Smooth muscle cell (in vitro differentiated cells): ENCODE results near the gene CNKSR3. TPM values are rescaled to one million over a fixed set of nuclear protein-coding genes. Genes with fewer than 3 reads are reported as not detected.

Experiments
- DNase-seq: peaks from one replicate; lab custom pipeline; 2025; ENCODE audit not compliant: unreplicated experiment; lab: John Stamatoyannopoulos, UW
- H2AFZ ChIP-seq: fragments of 200-600 bp; sonication (generic); 2 replicates; pipeline ENCODE4 v1.6.0; 2016; ENCODE audit warnings: antibody characterized with exemption, low read depth, mild to moderate bottlenecking
- H3F3A ChIP-seq: fragments of 200-600 bp; sonication (generic); 2 replicates; pipeline ENCODE4 v1.6.0; 2017; ENCODE audit warnings: antibody characterized with exemption, low read depth
- H3K27ac ChIP-seq: fragments of 200-600 bp; sonication (generic); 2 replicates; pipeline ENCODE4 v1.5.1; 2016; ENCODE audit warnings: low read depth, mild to moderate bottlenecking
- H3K27me3 ChIP-seq: fragments of 200-600 bp; sonication (generic); 2 replicates; pipeline ENCODE4 v1.6.1; 2016; ENCODE audit warnings: low read depth, mild to moderate bottlenecking
- H3K36me3 ChIP-seq: fragments of 200-600 bp; sonication (generic); 2 replicates; pipeline ENCODE4 v1.5.1; 2016; ENCODE audit warnings: low read depth
- H3K4me1 ChIP-seq: fragments of 200-600 bp; sonication (generic); 2 replicates; pipeline ENCODE4 v1.5.1; 2016; ENCODE audit warnings: low read depth
- H3K4me2 ChIP-seq: fragments of 200-600 bp; sonication (generic); 2 replicates; pipeline ENCODE4 v1.6.0; 2016; ENCODE audit warnings: mild to moderate bottlenecking
- H3K4me3 ChIP-seq: fragments of 200-600 bp; sonication (generic); 2 replicates; pipeline ENCODE4 v1.5.1; 2016; ENCODE audit warnings: mild to moderate bottlenecking
- H3K79me2 ChIP-seq: fragments of 200-600 bp; sonication (generic); 2 replicates; pipeline ENCODE4 v1.6.0; 2016; ENCODE audit warnings: low read depth, mild to moderate bottlenecking
- H3K9ac ChIP-seq: fragments of 200-600 bp; sonication (generic); 2 replicates; pipeline ENCODE4 v1.6.0; 2016; ENCODE audit warnings: low read depth
- H3K9me3 ChIP-seq: fragments of 200-600 bp; sonication (generic); replicated peaks from 2 replicates; pipeline ENCODE4 v1.5.1; 2016; ENCODE audit warnings: low read depth
- H4K20me1 ChIP-seq: fragments of 200-600 bp; sonication (generic); 2 replicates; pipeline ENCODE4 v1.6.0; 2016; ENCODE audit warnings: low read depth
- CTCF ChIP-seq: fragments of 200-600 bp; sonication (generic); IDR thresholded peaks from 2 replicates; pipeline ENCODE4 v1.5.1; 2017; ENCODE audit warnings: borderline replicate concordance, mild to moderate bottlenecking, antibody characterized with exemption; ENCODE audit not compliant: insufficient read depth, poor library complexity, severe bottlenecking
- WGBS: methylation state at CpG from one replicate; pipeline ENCODE4 v1.1.7; 2016; ENCODE audit warnings: low lambda C conversion rate; 5-methylcytosine and 5-hydroxymethylcytosine counted together
- polyA plus RNA-seq: library from polyadenylated mRNA; unstranded; fragments of >200 nt; fragmentation: Nextera tagmentation; extraction: Ambion mirVana; gene quantifications from 2 replicates; pipeline ENCODE4 v1.2.1, GENCODE V29; 2016
- total RNA-seq: library from RNA; depleted of rRNA; stranded (reverse); fragments of >200 nt; gene quantifications from 2 replicates; pipeline ENCODE4 v1.2.3, GENCODE V29; 2014

The CNKSR3 gene
- total and polyA plus RNA-seq, 2 experiments from 2014 or later = 5.0 to 5.5 TPM

- no peaks in the 10 kb centered on the region for H3K4me1 ChIP-seq
- 90% methylated on average over 9 of the region's 9 CpGs for WGBS
- no peaks in the 10 kb centered on the region for H3F3A ChIP-seq
- no peak for TF ChIP-seq CTCF
- H3K79me2 ChIP-seq = peaks cover 20% of the 10 kb centered on the region
- H3K36me3 ChIP-seq = no peaks in the 10 kb centered on the region
- H3K4me2 ChIP-seq = no peak overlapping the region
- H3K9me3 ChIP-seq = no peaks in the 10 kb centered on the region
- no peak overlapping the region for H2AFZ ChIP-seq
- H3K4me3 ChIP-seq = no peak overlapping the region
- DNase-seq = no peak
- no peak overlapping the region for H3K27ac ChIP-seq
- no peaks in the 10 kb centered on the region for H3K27me3 ChIP-seq
- H4K20me1 ChIP-seq = no peaks in the 10 kb centered on the region
- no peak overlapping the region for H3K9ac ChIP-seq
Measured at GRCh38 chr6:154466971-154467679, 43.4 kb downstream of the CNKSR3 start.

DNA sequence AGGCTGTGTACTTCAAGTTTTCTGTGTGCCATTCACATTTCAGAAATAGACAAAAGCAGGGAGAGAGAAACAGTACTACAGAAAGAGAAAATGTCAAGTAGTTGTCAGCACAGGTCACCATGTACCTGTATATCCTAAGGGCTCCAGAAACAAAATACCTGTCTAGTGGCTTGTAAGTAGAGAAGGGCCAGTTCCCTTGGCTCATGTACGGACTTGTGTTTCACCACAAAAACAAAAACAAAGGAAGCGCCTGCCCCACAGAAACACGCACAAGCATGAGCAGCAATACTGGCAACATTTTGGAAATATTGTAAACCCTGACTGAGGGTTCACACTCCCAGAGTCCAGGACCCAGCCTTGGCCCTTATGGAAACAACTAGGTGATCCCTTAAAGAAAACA, 44.3 kb downstream of the CNKSR3 start:
- no peak overlapping the region for H3K4me3 ChIP-seq
- no peak overlapping the region for H3K9ac ChIP-seq
- no peaks in the 10 kb centered on the region for H3K27me3 ChIP-seq
- H4K20me1 ChIP-seq = no peaks in the 10 kb centered on the region
- H3K27ac ChIP-seq = no peak overlapping the region
- no peak overlapping the region for H3K4me2 ChIP-seq
- 78% methylated on average over 3 of the region's 3 CpGs for WGBS
- peaks cover 17% of the 10 kb centered on the region for H3K79me2 ChIP-seq
- no peaks in the 10 kb centered on the region for H3K9me3 ChIP-seq
- no peak overlapping the region for H2AFZ ChIP-seq
- no peak for DNase-seq
- H3K4me1 ChIP-seq = no peaks in the 10 kb centered on the region
- no peaks in the 10 kb centered on the region for H3K36me3 ChIP-seq
- H3F3A ChIP-seq = no peaks in the 10 kb centered on the region
- no peak for TF ChIP-seq CTCF

- H3K9me3 ChIP-seq = no peaks in the 10 kb centered on the region
- H3K27me3 ChIP-seq = no peaks in the 10 kb centered on the region
- H3K4me3 ChIP-seq = no peak overlapping the region
- H4K20me1 ChIP-seq = no peaks in the 10 kb centered on the region
- H3K4me1 ChIP-seq = peaks cover 3% of the 10 kb centered on the region
- H3K36me3 ChIP-seq = no peaks in the 10 kb centered on the region
- 71% methylated on average over 7 of the region's 7 CpGs for WGBS
- peaks cover 6% of the 10 kb centered on the region for H3F3A ChIP-seq
- DNase-seq = no peak
- no peak overlapping the region for H3K9ac ChIP-seq
- no peak overlapping the region for H3K27ac ChIP-seq
- H3K79me2 ChIP-seq = peaks cover 8% of the 10 kb centered on the region
- no peak for TF ChIP-seq CTCF
- H2AFZ ChIP-seq = no peak overlapping the region
- no peak overlapping the region for H3K4me2 ChIP-seq
Measured at GRCh38 chr6:154463573-154464419, 46.7 kb downstream of the CNKSR3 start.
